ENCODE data around the gene ADH5. TPM values are rescaled to one million over a fixed set of nuclear protein-coding genes. Genes with fewer than 3 reads are reported as not detected.
"Not testable (repeated sequence)": the region's sequence is repeated elsewhere in the genome, so short reads cannot be mapped to it uniquely, and the experiment has no call there.

The ADH5 gene
- total and polyA plus RNA-seq, 12 donors = 62.3 to 254 (median 196) TPM

GRCh38 chr4:99117876-99118693 is 29.5 kb upstream of the ADH5 start:
- Histone ChIP-seq H3K27me3 (no peaks in the 10 kb centered on the region), H3K4me1 (no peaks in the 10 kb centered on the region), H3K9me3 (peaks cover 0 to 7% (median 0%) of the 10 kb centered on the region in 11 donors), H3K27ac (no peak overlapping the region), H3K4me3 (no peak overlapping the region), H3K36me3 (no peaks in the 10 kb centered on the region)
- intact Hi-C loops (cut with DNase I) = loop anchor here in 7 of 10 donors (1.0 to 5.0 kb wide), 7 partner anchors 287 to 345 kb away; no protein-coding TSS in a partner anchor
- TF ChIP-seq CTCF (IDR thresholded peaks at IDR 0.05) = peak; percentile 14 to 65 (median 47)
- no peak for ATAC-seq
- WGBS, 2 donors = 63 to 67% methylated on average over 9 of the region's 9 CpGs
- DNase-seq = no peak

DNA sequence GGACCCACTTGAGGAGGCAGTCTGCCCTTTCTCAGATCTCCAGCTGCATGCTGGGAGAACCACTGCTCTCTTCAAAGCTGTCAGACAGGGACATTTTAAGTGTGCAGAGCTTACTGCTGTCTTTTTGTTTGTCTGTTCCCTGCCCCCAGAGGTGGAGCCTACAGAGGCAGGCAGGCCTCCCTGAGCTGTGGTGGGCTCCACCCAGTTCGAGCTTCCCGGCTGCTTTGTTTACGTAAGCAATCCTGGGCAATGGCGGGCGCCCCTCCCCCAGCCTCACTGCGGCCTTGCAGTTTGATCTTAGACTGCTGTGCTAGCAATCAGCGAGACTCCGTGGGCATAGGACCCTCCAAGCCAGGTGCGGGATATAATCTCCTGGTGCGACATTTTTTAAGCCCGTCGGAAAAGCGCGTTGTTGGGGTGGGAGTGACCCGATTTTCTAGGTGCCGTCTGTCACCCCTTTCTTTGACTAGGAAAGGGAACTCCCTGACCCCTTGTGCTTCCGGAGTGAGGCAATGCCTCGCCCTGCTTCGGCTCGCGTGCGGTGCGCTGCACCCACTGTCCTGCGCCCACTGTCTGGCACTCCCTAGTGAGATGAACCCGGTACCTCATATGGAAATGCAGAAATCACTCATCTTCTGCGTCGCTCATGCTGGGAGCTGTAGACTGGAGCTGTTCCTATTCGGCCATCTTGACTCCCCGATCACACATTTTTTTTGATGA is 28.7 kb upstream of the ADH5 start:
- DNase-seq, H3K27ac ChIP-seq, ATAC-seq, H3K4me1 ChIP-seq, H3K36me3 ChIP-seq, H3K4me3 ChIP-seq, H3K9me3 ChIP-seq, H3K27me3 ChIP-seq: not testable (repeated sequence)
- WGBS, 2 donors = 93 to 95% methylated on average over 29 of the region's 29 CpGs
- intact Hi-C loops (cut with DNase I) = loop anchor here in 2 of 10 donors (5.0 kb wide), 2 partner anchors 290 to 345 kb away; no protein-coding TSS in a partner anchor

DNA sequence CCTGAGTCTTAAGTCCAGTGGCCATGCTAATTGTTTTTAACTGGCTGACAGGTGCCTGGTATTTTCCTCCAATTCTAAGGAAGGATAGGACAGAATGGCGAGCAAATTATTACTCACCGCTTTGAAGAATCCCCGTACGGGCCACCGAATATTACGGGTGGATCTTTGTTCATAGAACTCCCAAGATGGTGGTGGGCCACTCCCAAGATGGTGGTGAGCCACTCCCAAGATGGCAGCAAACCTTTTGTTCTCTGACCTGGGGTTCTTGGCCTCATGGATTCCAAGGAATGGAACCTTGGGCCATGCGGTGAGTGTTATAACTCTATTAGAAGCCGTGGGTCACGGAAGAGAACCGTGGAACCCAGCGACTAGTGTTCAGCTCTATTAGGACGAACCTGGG is 20.7 kb upstream of the ADH5 start:
- H3K36me3 ChIP-seq; H3K27ac ChIP-seq; DNase-seq; H3K9me3 ChIP-seq; H3K27me3 ChIP-seq; ATAC-seq; H3K4me3 ChIP-seq; H3K4me1 ChIP-seq; intact Hi-C loops (cut with DNase I): not testable (repeated sequence)
- 95 to 99% methylated on average over 12 of the region's 12 CpGs for WGBS, 2 donors

GRCh38 chr4:99104153-99104552 is 15.6 kb upstream of the ADH5 start:
- no peak for DNase-seq

More at GRCh38 chr4:99104153-99104552, 15.6 kb upstream of the ADH5 start:
- intact Hi-C loops (cut with DNase I) = no loop called here
- Histone ChIP-seq H3K4me1 (peaks cover 0 to 14% (median 0%) of the 10 kb centered on the region in 9 donors), H3K36me3 (no peaks in the 10 kb centered on the region), H3K4me3 (no peak overlapping the region), H3K27ac (no peak overlapping the region), H3K9me3 (no peaks in the 10 kb centered on the region), H3K27me3 (no peaks in the 10 kb centered on the region)
- no peak for TF ChIP-seq CTCF (IDR thresholded peaks at IDR 0.05)
- WGBS, 2 donors = 94 to 97% methylated on average over 1 of the region's 1 CpG
- no peak for ATAC-seq

All from heart right ventricle (tissue), 16 donors.